Measurements from ENCODE around the gene B4GALNT1.

B4GALNT1 gene

DNA sequence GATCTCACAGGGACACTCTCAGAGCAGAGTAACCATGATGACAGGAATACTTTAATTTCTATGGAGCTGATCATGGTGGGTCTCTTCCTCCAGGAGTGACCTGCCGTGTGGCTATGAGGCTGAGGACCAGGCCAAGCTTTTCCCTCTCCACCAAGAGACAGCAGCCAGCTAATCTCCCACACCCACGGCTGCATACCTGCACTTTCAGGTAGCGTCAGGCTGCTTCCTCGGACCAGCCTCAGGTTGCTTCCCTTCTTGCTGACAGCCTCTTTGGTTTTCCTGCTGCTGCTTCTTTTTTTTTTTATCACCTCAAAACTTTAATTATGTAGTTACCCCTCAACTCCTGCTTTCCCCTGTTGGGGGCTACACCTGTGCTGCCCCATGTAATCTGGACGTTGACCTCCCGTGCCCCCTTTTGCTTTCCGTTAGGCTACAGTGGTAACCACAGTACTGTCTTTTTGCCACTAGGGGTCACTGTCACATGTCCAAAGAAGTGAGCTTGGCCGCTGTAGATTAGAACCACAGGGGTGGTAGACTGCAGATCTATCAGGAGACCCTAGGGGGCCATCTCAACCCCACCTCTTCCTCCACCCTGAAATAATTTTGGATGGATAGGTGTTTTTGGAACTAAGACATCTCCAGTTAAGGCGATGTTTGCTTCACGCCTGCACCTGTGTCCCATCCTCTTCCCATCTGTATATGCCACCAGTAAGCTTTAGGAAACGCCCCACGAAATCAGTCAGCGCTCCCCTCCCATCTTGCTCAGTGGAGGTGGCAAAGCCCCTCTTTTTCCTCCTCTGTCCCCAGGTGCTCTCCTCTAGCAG, 49.8 kb downstream of the B4GALNT1 start:
- DNase-seq, result peak; percentile 74

DNA sequence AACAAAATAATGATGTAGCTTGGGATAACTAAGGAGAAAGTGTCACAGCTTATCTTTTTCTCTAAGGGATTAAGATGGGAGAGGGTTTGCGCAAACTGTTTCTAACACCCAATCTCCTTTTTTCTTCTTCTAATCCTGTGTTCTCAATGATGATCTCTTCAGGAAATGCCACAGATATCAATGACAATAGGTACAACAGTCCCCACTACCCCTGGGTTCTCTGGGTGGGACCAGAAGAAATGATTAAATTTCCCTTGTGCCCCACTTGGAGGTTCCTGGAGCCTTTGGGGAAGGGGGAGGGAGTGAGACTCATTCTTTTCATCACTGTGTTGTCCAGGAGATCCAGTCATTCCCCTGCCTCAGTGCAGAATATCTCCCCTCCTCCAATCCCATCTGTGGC, 50.6 kb downstream of the B4GALNT1 start:
- no peak for DNase-seq

- DNase-seq, result no peak
These were observed 51.2 kb downstream of the B4GALNT1 start for GRCh38 chr12:57581802-57582201.

GRCh38 chr12:57580466-57580795, 52.6 kb downstream of the B4GALNT1 start:
- no peak for DNase-seq

DNA sequence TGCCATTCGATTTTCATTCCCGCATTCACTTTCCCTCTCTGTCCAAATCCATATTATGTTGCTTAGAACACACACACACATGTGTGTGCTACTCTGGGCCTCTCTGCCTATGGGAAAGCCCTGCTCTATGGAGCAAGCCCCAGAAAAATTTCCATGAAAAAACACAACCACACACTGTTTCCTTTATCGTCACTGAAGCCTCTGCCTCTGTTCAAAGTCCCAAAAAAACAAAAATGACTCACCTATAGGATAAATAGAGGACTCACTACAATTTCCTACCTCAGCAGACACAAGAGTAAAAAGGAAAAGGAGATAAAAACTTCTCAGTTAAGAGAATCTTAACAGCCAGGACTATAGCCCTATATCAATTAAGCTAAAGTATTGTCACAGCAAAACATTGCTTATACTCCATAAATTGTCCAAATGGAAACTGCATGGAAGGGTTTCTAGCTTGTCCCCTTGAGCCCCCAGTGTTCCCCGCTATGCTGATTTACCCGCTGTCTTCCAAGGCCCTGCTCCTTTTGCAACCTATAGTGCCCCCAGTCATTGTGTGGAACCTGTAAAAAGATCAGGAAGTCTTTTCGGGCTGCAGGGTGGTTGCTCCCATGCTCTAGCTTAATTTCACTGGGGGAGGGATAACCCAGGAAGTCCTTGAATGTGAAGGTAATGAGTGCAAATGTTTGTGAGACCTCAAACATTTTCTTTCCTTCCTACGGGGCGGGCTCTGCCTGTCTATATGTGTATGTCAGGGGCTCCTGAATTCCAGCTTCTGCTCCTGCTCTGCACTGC, 53.1 kb downstream of the B4GALNT1 start:
- DNase-seq, result no peak

DNA sequence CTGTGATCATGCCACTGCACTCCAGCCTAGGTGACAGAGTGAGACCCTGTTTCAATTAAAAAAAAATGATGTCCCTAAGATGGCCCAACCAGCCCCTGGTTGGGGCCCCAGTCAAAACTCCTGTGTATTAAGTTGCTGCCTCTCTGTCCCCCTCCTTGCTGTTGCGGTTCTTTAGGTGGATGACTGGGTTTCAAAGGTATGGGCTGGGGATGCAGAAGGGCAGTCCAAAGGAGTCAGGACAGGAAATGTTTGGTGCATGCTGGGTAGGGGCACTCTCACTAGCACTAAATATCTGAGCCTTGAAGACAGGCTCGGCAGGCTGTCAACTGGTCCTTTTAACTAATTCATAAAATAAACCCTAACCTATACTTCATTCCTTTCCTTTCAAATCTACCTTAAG, 54.0 kb downstream of the B4GALNT1 start:
- DNase-seq, result no peak

GRCh38 chr12:57577981-57578758, 54.8 kb downstream of the B4GALNT1 start:
- no peak for DNase-seq

- no peak for DNase-seq
These were observed 56.3 kb downstream of the B4GALNT1 start for GRCh38 chr12:57576613-57577160.

Measured in retina (tissue), 1 donor.